IPS-11a (cell line): ENCODE measurements around the gene CYP3A7.
"Not testable (repeated sequence)": the region's sequence is repeated elsewhere in the genome, so short reads cannot be mapped to it uniquely, and the experiment has no call there.

Experiments used
- H3K4me3 ChIP-seq: one replicate; pipeline ENCODE4 v1.5.1; 2013; ENCODE audit warnings: low read depth, low read length, control low read depth

Gene CYP3A7

GRCh38 chr7:99709838-99710578 lies 25.0 kb downstream of the CYP3A7 start:
- H3K4me3 ChIP-seq = no peak overlapping the region

DNA sequence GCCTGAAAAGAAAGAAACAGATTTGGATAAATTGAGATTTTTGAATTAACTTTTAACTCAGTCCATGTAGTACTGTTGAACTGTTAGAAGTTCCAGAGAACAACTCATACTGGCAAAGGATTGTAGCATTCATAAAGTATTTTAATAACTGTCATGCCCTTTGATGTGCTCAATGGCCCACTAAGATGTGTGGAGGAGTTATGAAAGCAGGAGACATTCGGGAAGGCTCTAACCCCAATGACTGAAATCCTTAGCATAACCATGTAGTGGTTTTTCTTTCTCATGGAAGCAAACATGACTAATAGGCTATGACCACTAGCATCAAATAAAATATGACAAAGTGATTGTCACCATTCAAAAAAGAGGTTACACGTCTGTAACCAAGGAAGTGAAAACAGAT lies 25.7 kb downstream of the CYP3A7 start:
- H3K4me3 ChIP-seq = no peak overlapping the region

GRCh38 chr7:99707096-99707495 lies 27.9 kb downstream of the CYP3A7 start:
- no peak overlapping the region for H3K4me3 ChIP-seq

- no peak overlapping the region for H3K4me3 ChIP-seq
These were observed 35.0 kb downstream of the CYP3A7 start for GRCh38 chr7:99699946-99700345.

- not testable (repeated sequence) for H3K4me3 ChIP-seq
These were observed 35.9 kb downstream of the CYP3A7 start for GRCh38 chr7:99698867-99699730.

DNA sequence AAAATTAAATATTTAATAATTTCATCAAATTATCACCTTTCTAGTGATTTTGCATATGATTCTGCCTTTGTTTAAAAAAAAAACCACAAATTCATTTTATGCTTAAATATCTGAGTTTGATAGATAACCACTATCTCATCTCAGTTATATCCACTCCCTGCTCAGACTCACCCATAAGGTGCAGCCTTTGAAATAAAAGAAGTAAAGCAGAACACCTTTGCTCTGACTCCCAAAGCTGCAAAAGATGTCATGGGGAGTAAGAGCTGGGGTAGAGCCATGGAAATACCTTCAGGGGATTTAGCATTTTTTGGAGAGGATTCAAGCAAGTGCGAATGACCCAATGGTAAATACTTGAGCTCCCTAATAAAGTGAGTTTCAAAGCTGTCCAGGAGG lies 40.1 kb downstream of the CYP3A7 start:
- H3K4me3 ChIP-seq = no peak overlapping the region

- H3K4me3 ChIP-seq = no peak overlapping the region
These were observed 40.6 kb downstream of the CYP3A7 start for GRCh38 chr7:99694201-99694911.

GRCh38 chr7:99693427-99694200 lies 41.4 kb downstream of the CYP3A7 start:
- no peak overlapping the region for H3K4me3 ChIP-seq

DNA sequence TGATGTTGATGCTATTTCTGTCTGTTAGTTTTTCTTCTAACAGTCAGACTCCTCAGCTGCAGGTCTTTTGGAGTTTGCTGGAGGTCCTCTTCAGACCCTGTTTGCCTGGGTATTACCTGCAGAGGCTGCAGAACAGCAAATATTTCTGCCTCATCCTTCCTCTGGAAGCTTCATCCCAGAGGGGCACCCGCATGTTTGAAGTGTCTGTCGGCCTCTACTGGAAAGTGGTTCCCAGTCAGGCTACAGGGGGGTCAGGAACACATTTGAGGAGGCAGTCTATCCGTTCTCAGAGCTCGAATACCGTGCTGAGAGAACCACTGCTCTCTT lies 41.9 kb downstream of the CYP3A7 start:
- H3K4me3 ChIP-seq = no peak overlapping the region

DNA sequence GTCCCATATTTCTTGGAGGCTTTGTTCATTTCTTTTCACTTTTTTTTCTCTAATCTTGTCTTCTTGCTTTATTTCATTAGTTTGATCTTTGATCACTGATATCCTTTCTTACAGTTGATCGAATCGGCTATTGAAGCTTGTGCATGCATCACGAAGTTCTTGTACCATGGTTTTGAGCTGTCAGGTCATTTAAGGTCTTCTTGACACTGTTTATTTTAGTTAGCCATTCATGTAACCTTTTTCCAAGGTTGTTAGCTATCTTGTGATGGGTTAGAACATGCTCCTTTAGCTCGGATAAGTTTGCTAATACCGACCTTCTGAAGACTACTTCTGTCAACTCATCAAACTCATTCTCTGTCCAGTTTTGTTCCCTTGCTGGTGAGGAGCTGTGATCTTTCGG lies 42.4 kb downstream of the CYP3A7 start:
- not testable (repeated sequence) for H3K4me3 ChIP-seq

DNA sequence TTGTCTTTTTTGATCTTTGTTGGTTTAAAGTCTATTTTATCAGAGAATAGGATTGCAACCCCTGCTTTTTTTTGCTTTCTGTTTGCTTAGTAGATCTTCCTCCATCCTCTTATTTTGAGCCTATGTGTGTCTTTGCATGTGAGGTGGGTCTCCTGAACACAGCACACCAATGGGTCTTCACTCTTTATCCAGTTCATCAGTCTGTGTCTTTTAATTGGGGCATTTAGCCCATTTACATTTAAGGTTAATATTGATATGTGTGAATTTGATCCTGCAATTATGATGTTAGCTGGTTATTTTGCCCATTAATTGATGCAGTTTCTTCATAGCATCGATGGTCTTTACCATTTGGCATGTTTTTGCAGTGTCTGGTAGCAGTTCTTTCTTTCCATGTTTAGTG lies 43.3 kb downstream of the CYP3A7 start:
- not testable (repeated sequence) for H3K4me3 ChIP-seq

GRCh38 chr7:99690918-99691317 lies 44.1 kb downstream of the CYP3A7 start:
- not testable (repeated sequence) for H3K4me3 ChIP-seq

DNA sequence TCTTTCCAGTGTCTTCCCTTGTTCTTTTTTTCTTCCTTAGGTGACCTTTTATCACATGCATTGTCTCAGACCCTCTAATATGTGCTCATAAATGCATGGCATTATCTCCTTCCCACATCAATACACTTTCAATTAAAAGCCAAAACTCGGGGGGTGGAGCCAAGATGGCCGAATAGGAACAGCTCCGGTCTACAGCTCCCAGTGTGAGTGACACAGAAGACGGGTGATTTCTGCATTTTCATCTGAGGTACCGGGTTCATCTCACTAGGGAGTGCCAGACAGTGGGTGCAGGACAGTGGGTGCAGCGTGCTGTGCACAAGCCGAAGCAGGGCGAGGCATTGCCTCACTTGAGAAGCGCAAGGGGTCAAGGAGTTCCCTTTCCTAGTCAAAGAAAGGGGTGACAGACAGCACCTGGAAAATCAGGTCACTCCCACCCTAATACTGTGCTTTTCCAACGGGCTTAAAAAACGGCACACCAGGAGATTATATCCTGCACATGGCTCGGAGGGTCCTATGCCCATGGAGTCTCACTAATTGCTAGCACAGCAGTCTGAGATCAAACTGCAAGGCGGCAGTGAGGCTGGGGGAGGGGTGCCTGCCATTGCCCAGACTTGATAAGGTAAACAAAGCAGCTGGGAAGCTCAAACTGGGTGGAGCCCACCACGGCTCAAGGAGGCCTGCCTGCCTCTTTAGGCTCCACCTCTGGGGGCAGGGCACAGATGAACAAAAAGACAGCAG lies 49.0 kb downstream of the CYP3A7 start:
- H3K4me3 ChIP-seq = not testable (repeated sequence)

DNA sequence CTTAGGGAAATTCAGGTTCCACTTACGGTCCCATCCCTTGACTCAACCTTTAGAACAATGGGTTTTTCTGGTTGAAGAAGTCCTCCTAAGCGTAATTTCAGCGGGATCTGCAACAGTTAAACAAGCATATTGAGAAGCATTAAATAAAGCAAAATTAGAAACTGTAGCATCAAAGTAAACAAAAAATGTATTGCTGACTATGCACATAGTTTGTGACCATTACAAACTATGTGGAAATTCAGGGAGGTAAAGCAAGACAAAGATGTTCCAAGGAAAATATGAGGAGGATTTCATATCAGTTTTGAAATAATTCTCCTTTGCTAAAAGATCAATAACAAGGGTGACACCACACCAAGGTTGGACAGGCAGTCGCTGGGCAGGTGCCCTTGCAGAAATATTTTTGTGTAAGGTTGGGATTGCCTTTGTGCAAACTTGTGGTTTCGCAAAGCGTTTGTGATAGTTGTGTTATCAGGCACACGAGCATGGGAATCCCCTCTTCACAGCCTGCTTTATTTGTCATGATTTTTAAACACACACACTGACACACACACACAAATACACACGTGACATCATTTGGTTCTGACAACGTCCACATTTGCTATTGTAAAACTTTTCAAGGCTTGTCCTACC lies 49.8 kb downstream of the CYP3A7 start:
- no peak overlapping the region for H3K4me3 ChIP-seq

- no peak within 1 kb of the TSS for H3K4me3 ChIP-seq
These were observed 55.4 kb downstream of the CYP3A7 start, which contains the start of gene CYP3A5 for GRCh38 chr7:99679400-99680191. Gene CYP3A5, minus strand, starts transcription at chr7:99679996. Its CDS starts 100 bp downstream, at chr7:99679896.

DNA sequence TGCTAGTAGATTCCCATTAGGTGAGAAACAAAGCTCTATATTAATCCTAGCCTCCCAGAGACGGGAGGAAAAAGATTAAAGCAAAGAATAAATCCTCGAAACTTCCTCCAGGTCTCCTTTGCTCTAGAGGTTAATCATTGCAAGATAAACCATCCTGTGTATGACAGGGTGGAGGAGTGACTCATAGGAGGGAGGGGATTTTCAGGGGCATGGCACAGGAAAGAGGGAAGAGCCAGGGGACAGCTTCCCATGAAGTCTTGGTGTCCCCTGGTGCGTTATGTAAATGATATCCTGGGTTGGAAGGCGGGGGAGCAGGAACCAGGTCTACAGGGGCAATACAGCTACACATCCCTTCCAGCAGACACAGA lies 56.0 kb downstream of the CYP3A7 start:
- H3K4me3 ChIP-seq = no peak overlapping the region

DNA sequence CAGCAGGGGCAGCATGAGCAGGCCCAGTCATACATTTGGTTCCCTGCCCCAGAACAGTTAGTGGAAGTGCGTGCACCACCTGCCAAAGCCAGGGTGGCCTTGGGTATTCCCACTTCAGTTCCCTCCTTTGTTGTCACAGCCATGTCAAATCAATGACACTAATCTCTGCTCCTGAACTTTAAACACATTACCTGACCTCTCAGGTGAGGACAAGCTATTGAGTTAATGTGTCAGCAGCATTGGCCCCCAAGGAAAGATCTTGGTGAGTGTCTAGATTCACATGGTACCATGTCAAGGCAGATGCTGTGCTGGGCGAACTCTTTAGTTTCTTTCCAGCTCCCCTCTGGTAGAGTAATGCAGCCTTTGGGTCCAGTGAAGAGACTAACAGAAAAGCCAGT lies 57.3 kb downstream of the CYP3A7 start:
- no peak overlapping the region for H3K4me3 ChIP-seq

- no peak overlapping the region for H3K4me3 ChIP-seq
These were observed 57.9 kb downstream of the CYP3A7 start for GRCh38 chr7:99677013-99677647.
